Effector memory CD4-positive, alpha-beta T cell (primary cell): Measurements from ENCODE around the gene DKC1.

Experiments
- DNase-seq, 3 donors: peaks; one replicate each; pipeline ENCODE4 v3.0.0-alpha.2; 2020
- H3K27ac ChIP-seq: 2 replicates; pipeline ENCODE4 v1.7.0; 2013; ENCODE audit warnings: mild to moderate bottlenecking, low read length, moderate library complexity; ENCODE audit not compliant: insufficient read depth, poor library complexity, severe bottlenecking
- H3K27me3 ChIP-seq: replicated peaks from 2 replicates; pipeline ENCODE4 v1.7.0; 2013; ENCODE audit warnings: mild to moderate bottlenecking, low read length; ENCODE audit not compliant: insufficient read depth, control insufficient read depth, poor library complexity, severe bottlenecking
- H3K36me3 ChIP-seq: 2 replicates; pipeline ENCODE4 v1.7.0; 2013; ENCODE audit warnings: mild to moderate bottlenecking, low read length, moderate library complexity; ENCODE audit not compliant: control insufficient read depth, insufficient read depth
- H3K4me1 ChIP-seq: 2 replicates; pipeline ENCODE4 v1.7.0; 2013; ENCODE audit warnings: low read length, mild to moderate bottlenecking; ENCODE audit not compliant: control insufficient read depth, insufficient read depth, poor library complexity, severe bottlenecking
- H3K4me3 ChIP-seq: 2 replicates; pipeline ENCODE4 v1.7.0; 2013; ENCODE audit warnings: low read length, low read depth, mild to moderate bottlenecking; ENCODE audit not compliant: insufficient read depth, poor library complexity, severe bottlenecking
- H3K9me3 ChIP-seq: 2 replicates; pipeline ENCODE4 v1.7.0; 2013; ENCODE audit warnings: mild to moderate bottlenecking, low read length, moderate library complexity; ENCODE audit not compliant: control insufficient read depth

Gene DKC1

DNA sequence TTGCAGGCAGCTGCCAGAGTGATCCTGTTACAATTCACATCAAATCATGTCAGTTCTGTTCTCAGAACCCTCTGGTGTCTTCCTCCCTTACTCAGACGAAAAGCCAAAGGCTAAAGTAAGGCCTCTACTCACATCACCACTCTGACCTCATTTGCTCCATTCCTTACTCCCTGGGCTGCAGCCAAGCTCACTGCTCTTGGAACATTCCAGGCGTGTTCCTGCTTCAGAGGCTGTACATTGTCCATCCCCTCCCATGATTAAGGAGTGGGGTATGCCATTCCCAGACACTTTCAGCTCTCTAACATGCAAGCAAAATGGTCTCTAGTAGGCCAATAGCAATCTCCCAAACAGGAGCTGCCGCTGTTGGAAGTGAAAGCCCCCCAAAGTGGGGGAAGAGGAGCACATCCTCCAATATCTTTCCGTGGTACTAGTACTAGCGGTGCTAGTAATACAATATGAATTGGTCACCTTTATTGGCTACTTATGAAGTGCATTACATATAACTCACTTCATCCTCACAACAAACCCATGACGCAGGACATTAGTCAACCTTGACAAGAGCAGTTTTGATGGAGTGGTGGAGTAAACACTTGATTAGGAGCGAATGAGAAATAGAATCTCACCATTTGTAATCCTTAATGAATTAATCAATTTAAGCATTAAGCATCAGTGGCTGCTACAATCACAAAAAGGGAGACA, 26.8 kb upstream of the DKC1 start:
- Histone ChIP-seq H3K36me3 (no peaks in the 10 kb centered on the region), H3K27me3 (no peaks in the 10 kb centered on the region), H3K27ac (peak overlapping the region; percentile 45), H3K4me1 (peaks cover 39% of the 10 kb centered on the region), H3K4me3 (no peak overlapping the region), H3K9me3 (no peaks in the 10 kb centered on the region)
- no peak for DNase-seq

DNA sequence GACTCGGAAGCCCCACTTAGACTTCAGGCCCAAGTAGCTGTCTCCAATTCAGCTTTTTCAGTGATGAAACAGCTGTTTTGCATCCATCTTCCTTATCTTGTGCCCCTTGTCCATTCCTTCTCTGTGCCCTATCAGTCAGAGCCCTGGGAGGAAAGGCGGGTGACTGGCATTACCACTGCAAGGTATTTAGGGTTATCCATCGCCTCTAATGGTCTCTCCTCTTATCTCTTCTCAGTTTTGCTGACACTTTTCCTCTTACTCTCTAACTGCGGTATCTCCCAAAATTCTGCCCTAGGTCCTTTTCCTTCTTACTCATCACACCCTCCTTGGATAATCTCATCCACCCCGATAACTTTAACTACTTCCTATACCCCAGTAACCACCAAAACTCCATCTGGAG, 25.5 kb upstream of the DKC1 start:
- no peak overlapping the region for H3K4me3 ChIP-seq
- H3K27ac ChIP-seq: no peak overlapping the region
- H3K27me3 ChIP-seq: no peaks in the 10 kb centered on the region
- no peak for DNase-seq
- H3K9me3 ChIP-seq: no peaks in the 10 kb centered on the region
- no peaks in the 10 kb centered on the region for H3K36me3 ChIP-seq
- H3K4me1 ChIP-seq: peaks cover 36% of the 10 kb centered on the region

- no peaks in the 10 kb centered on the region for H3K9me3 ChIP-seq
- H3K4me3 ChIP-seq: no peak overlapping the region
- H3K36me3 ChIP-seq: no peaks in the 10 kb centered on the region
- H3K4me1 ChIP-seq: peaks cover 36% of the 10 kb centered on the region
- H3K27me3 ChIP-seq: no peaks in the 10 kb centered on the region
- DNase-seq: no peak
- peak overlapping the region; percentile 36 for H3K27ac ChIP-seq
These were observed 24.5 kb upstream of the DKC1 start for GRCh38 chrX:154738011-154738738.

- DNase-seq: no peak
- Histone ChIP-seq H3K4me3 (no peak overlapping the region), H3K27me3 (no peaks in the 10 kb centered on the region), H3K27ac (no peak overlapping the region), H3K36me3 (no peaks in the 10 kb centered on the region), H3K9me3 (no peaks in the 10 kb centered on the region), H3K4me1 (peaks cover 32% of the 10 kb centered on the region)
These were observed 22.7 kb upstream of the DKC1 start for GRCh38 chrX:154739952-154740465.

GRCh38 chrX:154742613-154743012, 20.1 kb upstream of the DKC1 start:
- H3K4me1 ChIP-seq: peaks cover 11% of the 10 kb centered on the region
- no peaks in the 10 kb centered on the region for H3K27me3 ChIP-seq
- DNase-seq: no peak
- no peaks in the 10 kb centered on the region for H3K9me3 ChIP-seq
- H3K27ac ChIP-seq: no peak overlapping the region
- H3K36me3 ChIP-seq: no peaks in the 10 kb centered on the region
- no peak overlapping the region for H3K4me3 ChIP-seq

GRCh38 chrX:154748712-154749339, 13.8 kb upstream of the DKC1 start:
- Histone ChIP-seq H3K27ac (no peak overlapping the region), H3K4me1 (peaks cover 11% of the 10 kb centered on the region), H3K27me3 (no peaks in the 10 kb centered on the region), H3K9me3 (no peaks in the 10 kb centered on the region), H3K36me3 (no peaks in the 10 kb centered on the region), H3K4me3 (no peak overlapping the region)
- peak in 2 of 3 donors; percentile 13 to 37 for DNase-seq

DNA sequence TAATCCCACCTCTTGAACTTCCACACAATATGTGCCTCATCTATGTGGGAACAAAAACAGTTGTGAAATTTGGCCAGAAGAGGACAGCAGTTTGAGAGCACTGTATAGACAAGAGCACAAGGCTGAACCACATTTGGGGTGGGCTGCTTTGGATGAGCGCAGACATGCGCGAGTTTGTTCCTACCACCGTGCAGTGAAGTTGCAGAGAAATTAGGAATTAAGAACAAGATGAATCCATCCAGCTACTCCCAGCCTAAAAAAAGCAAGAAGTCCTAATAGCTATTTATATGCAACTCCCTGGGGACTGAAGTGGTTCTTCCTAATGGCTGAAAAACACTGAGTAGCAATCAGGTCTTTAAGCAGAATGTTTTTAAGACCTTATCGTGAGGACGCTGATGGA, 12.8 kb upstream of the DKC1 start:
- H3K36me3 ChIP-seq: no peaks in the 10 kb centered on the region
- H3K9me3 ChIP-seq: no peaks in the 10 kb centered on the region
- peak overlapping the region; percentile 61 for H3K27ac ChIP-seq
- no peak for DNase-seq
- H3K27me3 ChIP-seq: no peaks in the 10 kb centered on the region
- H3K4me3 ChIP-seq: peak overlapping the region; percentile 50
- peaks cover 11% of the 10 kb centered on the region for H3K4me1 ChIP-seq

DNA sequence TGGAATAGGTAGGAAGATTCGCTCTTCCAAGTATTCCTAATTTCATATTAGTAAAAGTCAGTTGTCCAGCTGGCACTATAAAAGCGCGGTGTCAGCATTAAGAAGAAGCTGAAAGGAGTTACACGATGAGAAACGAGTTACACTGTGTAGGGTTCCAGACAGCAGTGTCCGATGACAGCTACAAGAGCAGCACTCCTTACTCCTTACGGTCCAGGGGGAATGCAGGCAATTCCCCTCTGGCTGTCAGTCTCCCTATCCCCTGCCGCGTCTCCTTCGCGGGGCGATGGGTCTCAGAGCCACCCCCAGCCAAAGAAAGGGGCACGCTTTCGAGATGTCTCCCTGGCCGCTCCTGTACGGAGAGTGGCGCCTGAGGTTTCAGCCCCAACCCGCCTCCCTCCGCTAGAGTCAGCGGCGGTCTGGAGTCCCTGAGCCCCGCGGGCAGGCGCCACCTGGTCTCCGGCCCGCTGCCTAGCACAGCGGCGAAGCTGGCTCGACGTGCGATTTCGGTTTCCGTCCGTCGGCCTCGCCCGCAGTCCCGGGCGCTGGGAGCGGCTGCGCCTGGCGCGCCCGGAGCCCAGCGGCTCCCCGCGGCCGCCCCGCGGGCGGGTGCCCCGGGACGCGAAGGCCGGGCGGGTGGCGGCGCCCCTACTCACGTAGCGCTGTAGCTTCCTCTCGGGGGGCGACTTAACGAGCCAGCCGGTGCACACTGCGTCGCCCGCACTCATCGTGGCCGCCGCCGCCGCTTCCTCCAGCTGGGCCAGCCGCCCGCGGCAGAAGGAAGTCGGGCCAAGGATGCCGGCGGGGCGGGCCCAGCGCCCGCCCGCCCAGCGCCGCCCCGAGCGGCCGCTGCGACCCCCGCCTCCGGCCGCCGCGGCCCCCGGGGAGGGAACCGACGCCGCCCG, 12.1 kb upstream of the DKC1 start, which contains the start of gene GAB3:
TSS of gene GAB3 (minus strand) at position 777 of the 902 bp plus-strand sequence. CDS start at position 725, 52 bp downstream.
- Histone ChIP-seq H3K4me3 (peak within 1 kb of the TSS; percentile 50), H3K36me3 (no peaks in the 10 kb centered on the region), H3K27me3 (no peaks in the 10 kb centered on the region), H3K27ac (peak within 1 kb of the TSS; percentile 61), H3K9me3 (no peaks in the 10 kb centered on the region), H3K4me1 (peaks cover 11% of the 10 kb centered on the region)
- peak; percentile 18 to 29 (median 23) for DNase-seq

- no peak for DNase-seq
- Histone ChIP-seq H3K4me3 (peak overlapping the region; percentile 23), H3K27me3 (no peaks in the 10 kb centered on the region), H3K36me3 (no peaks in the 10 kb centered on the region), H3K9me3 (no peaks in the 10 kb centered on the region), H3K27ac (no peak overlapping the region), H3K4me1 (peaks cover 11% of the 10 kb centered on the region)
These were observed 11.4 kb upstream of the DKC1 start for GRCh38 chrX:154751203-154751668.
